HG02870 (cell line): ENCODE results near the gene MB21D2.
"Not testable (repeated sequence)": the region's sequence is repeated elsewhere in the genome, so short reads cannot be mapped to it uniquely, and the experiment has no call there.

Source experiments
- ATAC-seq: cut with Tn5 transposase; IDR thresholded peaks from one replicate; pipeline ENCODE4 v1.9.1; 2021; ENCODE audit warnings: mild to moderate bottlenecking, moderate library complexity; ENCODE audit not compliant: unreplicated experiment

MB21D2 gene, protein sequence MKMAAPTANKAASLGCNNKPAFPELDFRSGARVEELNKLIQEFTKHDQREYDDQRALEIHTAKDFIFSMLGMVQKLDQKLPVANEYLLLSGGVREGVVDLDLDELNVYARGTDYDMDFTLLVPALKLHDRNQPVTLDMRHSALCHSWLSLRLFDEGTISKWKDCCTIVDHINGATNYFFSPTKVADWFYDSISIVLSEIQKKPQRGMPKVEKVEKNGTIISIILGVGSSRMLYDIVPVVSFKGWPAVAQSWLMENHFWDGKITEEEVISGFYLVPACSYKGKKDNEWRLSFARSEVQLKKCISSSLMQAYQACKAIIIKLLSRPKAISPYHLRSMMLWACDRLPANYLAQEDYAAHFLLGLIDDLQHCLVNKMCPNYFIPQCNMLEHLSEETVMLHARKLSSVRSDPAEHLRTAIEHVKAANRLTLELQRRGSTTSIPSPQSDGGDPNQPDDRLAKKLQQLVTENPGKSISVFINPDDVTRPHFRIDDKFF

DNA sequence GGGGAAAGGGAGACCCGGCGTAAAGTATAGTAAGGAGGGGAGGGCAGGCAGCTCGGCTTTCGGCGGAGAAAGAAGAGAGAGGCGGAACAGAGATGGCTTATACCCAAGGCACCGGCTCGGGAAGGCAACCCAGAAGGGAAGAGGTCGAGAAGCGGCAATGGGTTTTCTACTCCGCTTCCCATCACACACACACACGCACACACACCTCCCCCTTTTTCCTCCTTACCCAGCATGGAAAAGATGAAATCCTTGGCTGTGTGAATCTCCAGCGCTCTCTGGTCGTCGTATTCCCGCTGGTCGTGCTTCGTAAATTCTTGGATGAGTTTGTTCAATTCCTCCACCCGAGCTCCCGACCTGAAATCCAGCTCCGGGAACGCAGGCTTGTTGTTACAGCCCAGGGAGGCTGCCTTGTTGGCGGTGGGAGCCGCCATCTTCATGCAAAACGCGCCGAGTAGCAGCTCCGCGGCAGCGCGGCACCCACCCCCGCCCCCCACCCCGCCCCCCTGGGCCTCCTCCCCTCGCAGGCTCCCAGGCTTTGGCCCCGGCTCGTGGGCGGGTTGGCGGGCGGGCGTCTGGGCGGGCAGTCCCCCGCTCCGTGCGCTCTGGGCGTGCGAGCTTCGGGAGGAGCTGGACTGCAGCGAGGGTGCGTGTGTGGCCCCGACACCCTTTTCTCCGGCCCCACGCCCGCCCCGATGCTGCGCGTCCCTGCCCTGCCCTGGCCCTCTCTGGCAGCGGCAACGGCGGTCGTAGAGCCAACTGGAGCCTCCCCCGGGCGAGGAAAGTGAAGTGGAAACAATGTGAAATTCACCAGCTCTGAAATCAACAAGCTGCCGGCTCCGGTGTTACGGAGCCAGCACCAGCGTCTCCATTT, at the start of gene MB21D2:
Gene MB21D2 (minus strand): TSS at position 453 of the 871 bp plus-strand sequence. CDS start 16 bp downstream, at position 437.
- peak; percentile 44 for ATAC-seq

- ATAC-seq: not testable (repeated sequence)
Measured at GRCh38 chr3:192964959-192965719, 47.5 kb upstream of the MB21D2 start.

- ATAC-seq: no peak
Measured at GRCh38 chr3:192959773-192960172, 42.1 kb upstream of the MB21D2 start.

DNA sequence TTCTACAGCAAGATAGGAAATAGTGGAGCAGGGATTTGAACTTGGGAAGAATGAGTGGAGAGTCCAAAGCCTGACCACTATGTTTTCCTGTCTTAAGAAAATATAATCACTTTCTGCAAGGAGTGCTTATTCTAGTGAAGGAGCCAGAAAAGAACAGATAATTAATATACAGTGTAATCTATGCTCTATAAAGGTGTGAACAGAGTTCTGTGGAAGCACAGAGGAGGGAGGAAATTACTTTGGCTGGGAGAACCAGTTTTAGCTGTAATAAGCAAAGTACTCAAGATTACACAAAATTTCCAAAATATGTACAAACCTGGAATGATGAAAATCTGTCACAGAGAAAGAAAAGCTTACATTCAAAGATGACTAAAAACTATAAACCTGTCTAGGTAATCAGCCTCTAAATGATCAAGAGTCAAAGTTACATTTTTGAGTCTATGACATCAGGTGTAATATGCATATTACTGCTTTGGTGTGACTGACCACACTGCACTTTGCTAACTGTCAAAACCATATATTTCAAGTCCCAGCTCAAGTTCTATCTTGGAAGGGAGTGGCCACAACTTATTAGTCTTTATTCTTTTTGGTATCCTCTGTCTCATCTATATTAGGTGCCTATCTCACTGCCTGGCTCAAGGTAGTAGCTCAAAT, 40.7 kb upstream of the MB21D2 start:
- no peak for ATAC-seq

DNA sequence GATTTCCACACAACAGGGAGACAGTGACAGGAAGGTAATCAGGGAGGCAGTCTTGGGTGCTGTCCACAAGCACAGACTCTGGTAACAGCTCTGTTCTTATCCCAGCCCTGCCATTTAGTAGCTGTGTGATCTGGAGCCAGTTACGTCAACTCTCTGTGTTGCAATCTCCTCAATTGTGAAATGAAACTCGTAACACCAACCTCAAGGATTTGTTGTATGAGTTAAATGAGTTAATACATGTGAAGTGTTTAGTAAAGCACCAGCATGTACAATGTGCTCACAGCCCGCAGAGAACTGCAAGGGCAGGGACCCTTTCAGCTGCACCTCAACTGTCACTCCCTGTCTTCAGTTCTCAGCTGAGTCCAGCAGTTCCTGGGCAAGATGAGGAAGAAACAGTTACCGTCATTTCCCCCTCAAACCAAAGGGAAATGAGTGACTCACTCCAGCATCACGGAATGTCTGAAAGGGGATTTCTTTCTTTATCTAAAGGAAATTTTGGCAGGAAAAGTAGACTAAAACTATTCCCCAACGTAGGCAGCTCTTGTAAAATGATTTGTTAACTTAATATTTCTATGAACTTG, 39.9 kb upstream of the MB21D2 start:
- no peak for ATAC-seq

GRCh38 chr3:192953926-192954325, 36.3 kb upstream of the MB21D2 start:
- ATAC-seq: no peak

DNA sequence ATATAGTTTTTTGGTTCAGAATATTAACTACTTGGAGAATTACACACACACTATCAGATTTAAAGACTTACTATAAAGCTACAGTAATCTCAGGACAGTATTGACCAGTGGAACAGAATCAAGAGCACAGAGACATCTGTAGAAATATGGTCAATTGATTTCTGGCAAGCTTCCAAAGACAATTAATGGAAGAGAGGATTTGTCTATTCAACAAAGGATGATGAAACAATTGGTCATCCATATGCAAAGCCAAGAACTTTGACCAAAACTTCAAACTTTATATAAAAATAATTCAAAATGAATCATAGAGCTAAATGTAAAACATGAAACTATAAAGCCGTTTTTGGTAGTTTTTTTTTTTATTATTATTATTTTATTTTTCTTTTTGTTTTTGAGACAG, 29.8 kb upstream of the MB21D2 start:
- ATAC-seq: no peak

- ATAC-seq: no peak
Measured at GRCh38 chr3:192943393-192943792, 25.7 kb upstream of the MB21D2 start.

DNA sequence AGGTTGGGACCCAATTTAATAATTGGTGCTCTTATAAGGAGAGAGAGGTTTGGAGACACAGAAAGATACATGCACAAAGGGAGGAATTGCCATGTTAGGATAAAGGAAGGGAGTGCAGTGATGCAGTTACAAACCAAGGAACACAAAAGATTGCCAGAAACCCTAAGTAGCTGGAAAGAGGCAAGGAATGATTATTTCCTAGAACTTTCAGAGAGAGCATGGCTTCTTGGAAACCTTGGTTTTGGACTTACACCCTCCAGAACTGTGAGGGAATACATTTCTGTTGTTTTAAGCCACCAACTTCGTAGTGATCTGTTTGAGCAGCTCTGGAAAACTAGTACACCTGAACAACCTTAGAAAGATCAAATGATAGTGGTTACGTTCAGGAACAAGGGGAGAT, 25.0 kb upstream of the MB21D2 start:
- no peak for ATAC-seq

- ATAC-seq: no peak
Measured at GRCh38 chr3:192940129-192940528, 22.5 kb upstream of the MB21D2 start.

GRCh38 chr3:192935441-192935840, 17.8 kb upstream of the MB21D2 start:
- no peak for ATAC-seq

DNA sequence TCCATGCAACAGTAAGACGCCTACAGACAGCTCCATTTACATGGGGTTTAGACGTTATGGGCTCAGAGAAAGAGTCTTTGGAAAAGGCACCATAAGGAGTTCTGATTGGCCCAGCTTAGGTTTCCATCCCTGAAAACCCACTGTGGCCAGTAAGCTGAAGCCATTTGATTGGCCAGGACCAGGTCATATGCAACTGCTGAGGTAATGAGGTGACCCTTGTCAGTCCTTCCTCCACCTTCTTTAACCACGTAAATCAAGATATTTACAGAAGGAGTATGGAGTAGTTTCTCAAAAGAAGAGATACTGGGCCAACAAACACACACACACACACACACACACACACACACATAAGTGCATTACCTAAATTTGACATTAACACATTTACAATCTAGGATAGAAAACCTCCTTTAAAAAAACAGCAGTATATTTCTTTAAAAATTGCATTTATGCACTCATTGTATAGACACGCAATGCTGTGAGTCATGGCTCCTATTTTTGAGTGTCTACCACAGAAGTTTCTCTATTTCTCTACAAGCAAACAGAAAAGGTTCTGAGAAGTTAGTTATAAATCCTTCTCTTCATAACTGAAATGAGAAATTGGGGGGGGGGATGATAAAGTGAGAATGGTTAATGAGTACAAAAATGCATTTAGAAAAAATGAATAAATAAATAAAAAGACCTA, 16.3 kb upstream of the MB21D2 start:
- no peak for ATAC-seq

- no peak for ATAC-seq
Measured at GRCh38 chr3:192933259-192933658, 15.6 kb upstream of the MB21D2 start.

- no peak for ATAC-seq
Measured at GRCh38 chr3:192931825-192932224, 14.2 kb upstream of the MB21D2 start.

- no peak for ATAC-seq
Measured at GRCh38 chr3:192930577-192930976, 12.9 kb upstream of the MB21D2 start.

DNA sequence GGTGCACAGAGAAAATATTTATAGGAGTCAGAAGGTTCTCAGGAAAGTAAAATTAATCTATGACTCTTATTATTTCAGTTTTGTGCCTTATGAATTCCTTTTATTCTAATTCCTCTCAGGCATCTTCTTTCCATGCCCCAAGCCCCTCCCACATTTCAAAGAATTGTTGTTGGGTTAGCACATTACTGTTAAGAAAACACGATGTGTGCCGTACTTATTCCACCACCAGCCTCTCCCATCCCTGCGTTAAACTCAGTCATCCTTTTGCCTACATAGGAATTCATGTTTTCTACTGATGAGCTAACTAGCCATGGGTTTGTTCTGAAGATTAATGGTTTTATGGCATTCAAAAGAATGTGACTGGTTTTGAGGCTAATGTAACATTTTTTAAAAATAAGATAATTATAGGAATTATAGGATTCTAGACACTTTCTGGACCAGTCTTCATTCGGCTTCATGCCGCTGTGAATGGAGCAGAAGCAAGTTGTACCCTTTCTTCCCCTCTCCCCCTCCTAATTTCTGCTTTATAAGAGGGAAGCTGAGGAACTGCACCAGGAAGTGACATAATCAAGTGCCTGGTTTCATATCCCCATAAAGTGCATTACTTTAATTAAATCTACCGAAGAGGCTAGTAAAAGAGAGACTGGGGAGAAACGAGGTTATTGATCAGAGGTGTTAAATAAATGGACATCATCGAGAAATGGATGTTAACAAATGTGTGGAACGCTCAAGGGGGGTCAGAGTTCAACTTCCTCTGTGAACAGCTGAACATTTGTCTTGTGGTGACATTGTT, 12.3 kb upstream of the MB21D2 start:
- ATAC-seq: no peak

GRCh38 chr3:192929146-192929545, 11.5 kb upstream of the MB21D2 start:
- ATAC-seq: no peak

- ATAC-seq: no peak
Measured at GRCh38 chr3:192928720-192929119, 11.1 kb upstream of the MB21D2 start.

- no peak for ATAC-seq
Measured at GRCh38 chr3:192928016-192928415, 10.4 kb upstream of the MB21D2 start.
